ENCODE measurements around the gene UGCG.
"Not testable (repeated sequence)": the region's sequence is repeated elsewhere in the genome, so short reads cannot be mapped to it uniquely, and the experiment has no call there.

Gene UGCG

DNA sequence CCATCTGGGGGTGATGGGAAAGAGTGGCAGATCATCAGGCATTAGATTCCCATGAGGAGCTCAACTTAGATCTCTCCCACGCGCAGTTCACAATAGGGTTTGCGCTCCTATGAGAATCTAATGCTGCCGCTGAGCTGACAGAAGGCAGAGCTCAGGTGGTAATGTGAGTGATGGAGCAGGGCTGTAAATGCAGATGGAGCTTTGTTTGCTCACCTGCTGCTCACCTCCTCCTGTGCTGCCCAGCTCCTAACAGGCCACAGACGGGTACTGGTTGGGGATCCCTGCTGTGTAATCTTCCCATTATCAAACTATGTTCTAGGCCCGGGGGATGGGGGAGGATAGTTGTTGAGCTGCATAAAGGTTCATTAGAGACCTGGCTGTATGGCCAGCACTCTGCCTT lies 58.4 kb downstream of the UGCG start:
- no peak for DNase-seq (ENCODE audit: low read depth)

DNA sequence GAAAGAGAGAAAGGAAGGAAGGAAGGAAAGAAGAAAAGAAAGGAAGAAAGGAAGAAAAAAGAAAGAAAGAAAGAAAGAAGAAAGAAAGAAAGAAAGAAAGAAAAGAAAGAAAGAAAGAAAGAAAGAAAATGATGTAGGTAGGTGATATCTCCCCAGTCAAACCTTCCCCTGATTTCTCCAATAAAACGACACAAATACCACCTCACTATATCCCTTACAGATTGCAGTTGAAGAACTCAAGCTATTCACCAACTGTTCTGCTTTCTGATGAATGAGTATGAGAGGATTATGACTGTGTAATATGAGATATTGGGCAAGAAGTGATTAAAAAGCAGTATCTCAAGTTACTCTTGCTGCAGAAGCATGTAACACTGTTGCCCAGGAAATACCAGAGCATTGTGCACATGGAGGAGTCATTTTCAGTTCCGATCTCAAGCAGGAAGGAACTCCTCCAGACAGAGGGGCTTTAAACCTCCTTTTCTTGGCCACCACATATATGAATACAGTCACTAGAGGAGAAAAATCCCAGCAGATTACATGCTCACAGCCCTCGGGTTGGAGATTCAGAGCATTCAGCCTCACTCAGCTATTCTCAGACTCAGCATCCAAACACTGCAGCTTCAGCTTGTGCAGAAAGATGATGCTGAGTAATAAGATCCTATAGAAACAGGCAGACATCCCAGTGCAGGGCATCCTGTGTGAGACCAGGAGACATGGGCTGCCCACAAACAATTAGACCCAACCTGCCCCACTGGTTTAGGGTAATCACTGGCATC lies 61.4 kb downstream of the UGCG start:
- no peak for DNase-seq (ENCODE audit: low read depth)

DNA sequence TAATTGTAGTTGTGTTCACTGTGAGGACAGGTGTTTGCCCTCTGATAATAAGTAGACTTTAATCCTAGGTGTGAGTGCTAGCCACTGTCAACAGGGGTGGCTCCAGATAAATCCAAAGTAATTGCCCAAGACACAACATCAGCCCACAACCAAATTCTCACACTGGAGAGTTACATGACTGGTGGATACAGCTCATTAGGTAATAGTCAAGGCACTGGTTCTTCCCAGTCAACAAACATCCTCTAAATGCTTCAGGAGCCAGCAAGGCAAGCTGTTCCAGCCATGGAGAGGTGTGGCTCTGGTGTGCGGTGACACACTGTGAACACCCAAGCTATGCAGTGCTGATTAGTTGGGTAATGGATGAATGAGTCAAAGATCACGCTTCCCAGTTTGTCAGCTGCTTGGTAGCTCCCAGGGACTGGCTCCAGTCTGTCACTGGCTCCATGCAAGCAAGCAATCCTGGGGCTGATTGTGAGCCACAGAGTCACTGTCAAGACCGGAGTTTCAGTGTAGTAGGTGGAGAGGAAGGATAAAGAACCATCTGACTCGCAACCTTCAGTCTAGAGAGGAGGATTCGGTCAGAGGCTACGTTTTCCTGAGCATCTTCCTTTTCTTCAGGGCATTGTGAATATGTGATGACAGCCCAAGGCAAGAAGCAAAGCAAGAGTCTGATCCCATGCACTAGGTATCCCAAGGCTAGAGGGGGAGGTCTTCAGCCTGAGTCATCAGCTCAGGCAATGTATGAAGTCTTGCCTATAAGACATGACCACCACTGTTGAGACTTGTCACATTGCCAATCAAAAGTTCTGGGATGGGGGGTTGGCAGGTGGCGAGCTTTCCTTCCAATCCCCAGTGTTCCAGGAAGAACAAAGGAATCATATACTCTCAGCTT lies 63.1 kb downstream of the UGCG start:
- no peak for DNase-seq (ENCODE audit: low read depth)

DNA sequence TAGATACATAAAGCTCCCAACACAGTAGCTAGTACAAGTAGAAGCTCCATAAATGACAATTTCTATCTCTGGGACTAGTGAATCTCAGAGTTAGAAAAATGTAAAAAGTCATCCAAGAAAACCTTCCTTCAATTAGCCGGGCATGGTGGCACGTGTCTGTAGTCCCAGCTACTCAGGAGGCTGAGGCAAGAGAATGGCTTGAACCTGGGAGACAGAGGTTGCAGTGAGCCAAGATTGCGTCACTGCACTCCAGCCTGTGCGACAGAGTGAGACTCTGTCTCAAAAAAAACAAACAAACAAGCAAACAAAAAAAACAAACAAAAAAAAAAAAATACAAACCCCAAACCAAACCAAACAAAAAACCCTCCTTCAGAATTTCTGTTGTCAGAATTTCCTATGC lies 63.9 kb downstream of the UGCG start:
- DNase-seq (ENCODE audit: low read depth): not testable (repeated sequence)

DNA sequence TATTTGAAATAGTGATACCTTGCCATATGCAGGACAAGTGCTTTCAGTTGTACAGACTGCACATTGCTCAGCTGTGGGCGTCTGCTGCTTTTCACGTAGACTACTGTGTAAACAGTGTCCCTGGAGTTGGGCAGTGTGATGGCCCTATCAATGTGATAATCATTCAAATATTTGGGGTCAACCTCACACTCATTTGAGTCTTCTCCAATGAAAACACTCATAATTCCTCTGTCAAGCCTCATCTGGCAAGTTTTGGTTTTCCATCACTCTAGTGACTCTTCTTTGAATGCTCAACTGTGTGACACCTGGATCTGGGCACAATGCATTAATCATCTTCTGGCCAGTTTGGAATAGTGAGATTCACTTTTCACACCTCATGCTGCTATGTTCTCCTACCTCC lies 64.4 kb downstream of the UGCG start:
- no peak for DNase-seq (ENCODE audit: low read depth)

DNA sequence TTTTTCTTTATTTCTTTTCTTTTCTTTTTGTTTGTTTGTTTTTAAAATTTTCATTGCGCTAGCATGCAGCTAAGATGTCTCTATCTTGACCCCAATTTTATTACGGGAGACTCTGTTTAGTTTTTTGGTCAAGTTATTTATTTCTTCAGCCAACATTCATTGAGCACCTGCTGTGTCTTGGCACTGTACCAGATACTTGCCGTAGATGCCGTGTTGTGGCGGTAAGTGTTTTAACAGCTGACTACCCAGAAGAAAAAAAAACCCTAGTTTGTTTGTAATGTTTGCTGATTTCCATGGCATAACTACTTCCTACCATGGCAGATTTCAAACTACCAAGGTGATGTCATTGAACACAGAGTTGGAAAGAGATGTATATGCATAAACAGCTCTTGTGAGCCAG lies 65.0 kb downstream of the UGCG start:
- no peak for DNase-seq (ENCODE audit: low read depth)

DNA sequence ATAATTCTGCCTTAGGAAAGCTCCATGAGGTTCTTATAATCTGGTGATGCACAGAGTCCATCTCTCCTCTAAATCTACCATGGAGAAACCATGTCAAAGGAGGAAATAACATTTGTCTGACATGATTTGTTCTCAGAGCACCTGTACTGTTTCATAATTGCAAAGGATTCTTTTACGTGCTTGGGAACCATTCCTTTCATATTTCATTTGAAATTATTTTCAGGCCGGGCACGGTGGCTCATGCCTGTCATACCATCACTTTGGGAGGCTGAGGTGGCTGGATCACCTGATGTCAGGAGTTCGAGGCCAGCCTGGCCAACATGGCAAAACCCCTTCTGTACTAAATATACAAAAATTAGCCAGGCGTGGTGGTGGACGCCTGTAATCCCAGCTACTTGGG lies 65.4 kb downstream of the UGCG start:
- no peak for DNase-seq (ENCODE audit: low read depth)

DNA sequence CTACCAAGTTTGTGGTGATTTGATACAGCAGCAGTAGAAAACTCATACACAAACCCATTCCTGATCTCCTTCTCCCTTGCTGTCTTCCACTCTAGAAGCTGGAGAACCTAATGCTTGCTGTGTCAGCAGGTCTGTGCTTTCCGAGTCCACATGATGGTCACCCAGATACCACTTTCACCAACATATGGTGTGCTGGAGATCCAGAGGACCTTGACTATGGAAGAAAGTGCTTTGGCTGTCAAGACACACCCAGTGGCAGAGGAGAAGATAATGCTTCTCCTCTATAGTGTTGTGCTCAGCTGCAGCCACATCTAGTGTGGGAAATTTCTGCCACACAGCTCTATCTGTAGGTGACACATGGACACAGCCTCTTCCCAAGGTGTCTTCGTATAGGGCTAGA lies 67.4 kb downstream of the UGCG start:
- no peak for DNase-seq (ENCODE audit: low read depth)

DNA sequence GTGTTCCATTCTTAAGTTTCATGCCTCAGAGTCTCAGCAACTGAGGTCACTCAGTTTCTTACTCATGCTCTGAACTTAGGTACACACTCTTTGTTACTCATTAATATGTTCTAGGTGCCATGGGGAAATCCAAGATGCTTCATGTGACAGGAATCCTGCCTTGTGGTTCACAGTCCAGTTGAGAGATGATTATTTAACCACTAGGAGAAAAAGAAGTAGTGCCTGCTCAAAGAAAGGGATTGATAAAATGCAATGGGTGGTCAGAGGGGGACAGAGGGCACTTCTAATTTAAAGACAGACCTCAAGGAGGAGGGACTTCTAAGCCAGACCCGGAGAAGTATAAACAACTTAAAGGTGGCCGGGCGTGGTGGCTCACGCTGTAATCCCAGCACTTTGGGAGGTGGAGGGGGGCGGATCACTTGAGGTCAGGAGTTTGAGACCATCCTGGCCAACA lies 69.0 kb downstream of the UGCG start:
- no peak for DNase-seq (ENCODE audit: low read depth)

DNA sequence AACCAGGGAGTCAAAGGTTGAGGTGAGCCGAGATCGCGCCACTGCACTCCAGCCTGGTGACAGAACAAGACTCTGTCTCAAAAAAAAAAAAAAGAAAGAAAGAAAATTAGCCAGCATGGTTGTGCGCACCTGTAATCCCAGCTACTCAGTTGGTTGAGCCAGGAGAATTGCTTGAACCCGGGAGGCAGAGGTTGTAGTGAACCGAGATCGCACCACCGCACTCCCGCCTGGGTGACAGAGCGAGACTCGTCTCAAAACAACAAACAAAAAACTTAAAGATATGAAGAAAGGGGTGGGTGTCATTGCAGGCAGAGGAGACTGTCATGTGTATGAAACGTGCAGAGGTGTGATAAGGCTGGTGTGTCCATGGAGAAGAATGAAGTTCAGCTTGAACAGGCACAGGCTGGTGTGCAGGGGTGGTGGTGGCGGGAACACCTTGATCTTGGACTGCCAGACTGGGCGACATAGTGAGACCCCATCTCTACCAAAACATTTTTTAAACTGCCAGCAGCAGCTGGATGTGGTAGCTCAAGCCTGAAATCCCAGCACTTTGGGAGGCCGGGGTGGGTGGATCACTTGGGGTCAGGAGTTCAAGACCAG lies 69.6 kb downstream of the UGCG start:
- DNase-seq (ENCODE audit: low read depth): no peak

DNA sequence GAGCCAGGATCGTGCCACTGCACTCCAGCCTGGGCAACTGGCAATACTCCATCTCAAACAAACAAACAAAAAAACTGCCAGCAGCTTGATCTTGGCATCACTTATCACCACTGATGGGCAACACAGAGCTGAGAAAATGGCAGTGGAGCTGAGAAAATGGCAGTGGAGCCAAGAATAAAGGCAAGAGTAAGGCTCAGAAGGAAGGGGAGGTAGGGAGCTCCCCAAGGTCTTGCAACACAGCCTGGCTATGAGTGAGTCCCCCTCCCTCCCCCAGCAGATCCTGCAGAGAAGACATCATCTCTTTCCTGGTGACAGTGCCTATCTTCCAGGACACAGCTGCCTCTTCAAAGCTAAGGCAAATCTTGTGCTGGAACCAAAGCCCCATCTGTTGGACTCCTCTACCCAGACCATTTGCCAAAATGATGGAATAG lies 70.3 kb downstream of the UGCG start:
- no peak for DNase-seq (ENCODE audit: low read depth)

DNA sequence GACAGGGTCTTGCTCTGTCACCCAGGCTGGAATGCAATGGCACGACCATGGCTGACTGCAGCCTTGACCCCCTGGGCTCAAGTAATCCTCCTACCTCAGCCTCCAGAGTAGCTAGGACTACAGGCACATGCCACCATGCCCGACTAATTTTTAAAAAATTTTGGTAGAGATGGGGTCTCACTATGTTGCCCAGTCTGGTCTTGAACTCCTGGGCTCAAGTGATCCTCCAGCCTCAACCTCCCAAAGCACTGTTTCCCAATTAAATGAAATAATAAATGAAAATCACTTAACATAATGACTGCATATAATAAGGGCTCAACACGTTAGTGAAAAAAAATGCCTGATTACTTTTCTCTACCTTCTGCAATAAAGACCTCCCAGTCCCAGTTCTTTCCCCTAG lies 71.0 kb downstream of the UGCG start:
- DNase-seq (ENCODE audit: low read depth): no peak

DNA sequence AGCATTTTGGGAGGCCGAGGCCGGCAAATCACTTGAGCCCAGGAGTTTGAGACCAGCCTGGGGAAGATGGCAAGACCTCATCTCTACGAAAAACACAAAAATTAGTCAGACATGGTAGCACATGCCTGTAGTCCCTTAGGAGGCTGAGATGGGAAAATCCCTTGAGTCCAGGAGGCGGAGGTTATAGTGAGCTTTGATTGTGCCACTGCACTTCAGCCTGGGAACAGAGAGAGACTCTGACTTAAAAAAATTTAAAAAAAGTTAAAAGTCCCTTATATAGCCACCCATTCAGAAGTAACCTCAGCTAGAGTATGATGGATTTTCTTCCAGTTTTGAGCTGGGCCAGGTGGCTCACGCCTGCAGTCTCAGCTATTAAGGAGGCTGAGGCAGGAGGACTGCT lies 72.4 kb downstream of the UGCG start:
- DNase-seq (ENCODE audit: low read depth): no peak

DNA sequence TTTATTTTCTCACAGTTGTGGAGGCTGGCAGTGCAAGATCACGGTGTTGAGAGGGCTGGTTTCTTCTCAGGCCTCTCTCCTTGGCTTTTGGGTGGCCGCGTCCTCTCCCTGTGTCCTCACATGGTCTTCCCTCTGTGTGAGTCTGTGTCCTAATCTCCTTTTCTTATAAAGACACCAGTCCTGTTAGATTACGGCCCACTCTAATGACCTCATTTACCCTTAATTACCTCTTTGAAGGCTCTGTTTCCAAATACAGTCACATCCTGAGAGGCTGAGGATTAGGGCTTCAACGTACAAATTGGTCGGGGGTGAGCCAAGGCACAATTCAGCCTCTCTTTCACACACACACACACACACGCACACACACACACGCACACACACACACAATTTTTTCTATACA lies 73.0 kb downstream of the UGCG start:
- DNase-seq (ENCODE audit: low read depth): no peak

DNA sequence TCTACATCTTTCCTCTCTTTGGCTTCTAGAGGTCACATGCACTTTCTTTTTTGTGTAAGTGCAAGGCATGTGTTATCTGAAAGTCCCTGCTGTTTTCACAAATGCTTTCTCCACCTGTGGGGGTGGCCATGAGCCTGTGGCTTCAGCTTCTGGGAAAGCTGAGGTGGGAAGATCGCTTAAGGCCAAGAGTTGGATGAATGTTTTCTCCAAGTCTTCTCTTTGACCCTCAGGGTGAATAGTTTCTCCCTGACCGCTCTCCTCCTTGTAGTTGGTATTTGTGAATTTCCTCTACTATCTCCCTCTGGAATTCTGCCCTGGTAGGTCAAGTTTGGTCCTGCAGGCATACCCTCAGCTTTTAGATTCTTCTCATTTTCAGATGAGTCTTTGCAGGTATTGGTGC lies 74.2 kb downstream of the UGCG start:
- no peak for DNase-seq (ENCODE audit: low read depth)

DNA sequence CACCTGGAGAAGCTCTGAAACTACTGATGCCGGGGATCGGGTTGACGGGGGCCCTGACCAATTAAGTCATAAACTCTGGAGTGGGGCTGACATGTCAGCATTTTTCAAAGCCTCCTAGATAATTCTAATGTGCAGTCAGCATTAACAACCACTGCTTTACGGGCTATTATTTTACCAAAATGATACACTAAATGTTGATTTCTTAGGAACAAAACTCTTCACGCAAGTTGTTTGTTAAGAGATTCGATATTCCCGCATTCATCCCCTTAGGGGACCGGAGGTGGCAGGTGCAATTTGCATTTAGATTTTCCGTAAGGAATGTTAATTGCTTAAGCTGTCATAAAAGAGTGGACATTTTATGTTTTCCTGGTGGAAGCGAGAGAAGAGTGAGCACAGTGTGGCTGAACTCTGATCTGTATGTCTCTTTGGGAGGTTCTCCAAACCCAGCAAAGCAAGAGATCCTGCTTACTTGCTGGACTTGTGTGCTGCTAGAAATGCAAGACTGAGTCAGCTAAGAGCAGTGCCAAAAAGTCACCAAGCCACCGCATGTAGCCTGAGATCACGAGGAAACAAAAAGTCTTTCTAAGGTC lies 77.6 kb downstream of the UGCG start:
- DNase-seq (ENCODE audit: low read depth): no peak

DNA sequence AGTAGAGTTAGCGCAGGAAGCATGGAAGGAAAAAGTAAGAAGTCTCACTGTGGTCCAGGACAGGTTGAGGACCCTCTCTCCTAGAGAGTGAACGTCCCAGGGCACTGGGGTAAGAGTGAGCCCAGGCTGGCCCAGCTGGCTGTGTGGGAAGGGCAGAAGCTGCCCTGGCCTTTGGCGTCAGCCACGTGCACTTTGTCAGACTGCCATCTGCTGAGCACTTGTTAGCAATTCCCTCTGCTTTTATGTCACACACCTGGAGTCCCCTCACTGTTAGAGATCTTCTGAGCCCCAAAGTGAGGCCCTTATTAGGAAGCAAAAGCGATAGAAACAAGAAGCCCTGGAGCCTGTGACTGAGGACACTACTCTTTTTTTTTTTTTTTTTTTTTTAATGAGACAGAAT lies 79.1 kb downstream of the UGCG start:
- peak; percentile 2 for DNase-seq (ENCODE audit: low read depth)

DNA sequence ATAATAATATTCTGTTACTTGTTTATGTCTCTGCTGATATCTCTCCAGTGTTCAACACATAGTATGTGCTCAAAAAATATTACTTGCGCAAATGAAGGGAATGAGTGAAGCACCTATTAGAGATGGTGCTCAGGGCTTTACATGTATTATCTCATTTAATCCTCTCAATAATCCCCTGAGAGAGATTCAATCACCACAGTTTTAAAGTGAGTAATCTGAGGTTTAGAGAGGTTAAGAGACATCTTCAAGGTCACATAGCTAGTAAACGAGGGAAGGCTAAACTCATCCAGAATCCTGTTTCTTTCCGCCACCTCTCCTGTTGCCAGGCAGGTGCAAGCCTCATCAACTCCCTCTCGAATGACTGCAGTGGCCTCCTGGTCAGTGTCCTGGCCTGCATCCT lies 82.0 kb downstream of the UGCG start:
- no peak for DNase-seq (ENCODE audit: low read depth)

DNA sequence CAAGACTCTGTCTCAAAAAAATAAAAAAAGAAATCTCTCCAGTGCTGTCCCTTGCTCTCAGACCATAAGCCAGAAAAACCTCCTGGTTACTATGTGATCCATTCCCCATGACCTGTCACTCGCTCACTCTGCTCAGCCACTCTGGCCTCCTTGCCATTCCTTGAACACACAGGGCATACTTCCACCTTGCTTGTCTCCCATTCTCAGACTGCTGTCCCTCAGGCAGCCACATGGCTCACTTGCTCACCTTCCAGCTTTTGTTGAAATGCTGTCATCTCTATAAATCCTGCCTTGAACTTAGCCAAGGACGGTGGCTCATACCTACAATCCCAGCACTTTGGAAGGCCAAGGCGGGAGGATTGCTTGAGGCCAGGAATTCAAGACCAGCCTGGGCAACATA lies 82.9 kb downstream of the UGCG start:
- no peak for DNase-seq (ENCODE audit: low read depth)

DNA sequence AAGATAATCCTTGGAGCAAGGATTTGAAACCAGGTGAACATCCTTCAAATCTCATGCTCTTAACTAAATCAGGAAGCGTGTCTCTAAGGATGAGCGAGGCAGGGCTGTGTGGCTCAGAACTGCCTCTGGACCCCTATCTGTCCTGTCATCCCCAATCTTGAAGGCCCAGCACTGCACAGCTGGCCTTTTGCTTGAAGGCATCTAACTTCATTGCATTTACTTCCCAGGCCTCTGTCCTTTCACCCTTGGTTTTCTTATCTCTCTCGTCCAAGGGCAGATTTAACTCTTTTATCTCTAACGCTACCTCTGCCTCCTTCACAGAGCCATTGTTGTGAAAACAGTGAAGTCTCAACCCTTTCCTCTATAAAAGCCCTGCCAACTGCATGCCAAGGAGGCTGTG lies 83.8 kb downstream of the UGCG start:
- no peak for DNase-seq (ENCODE audit: low read depth)

DNA sequence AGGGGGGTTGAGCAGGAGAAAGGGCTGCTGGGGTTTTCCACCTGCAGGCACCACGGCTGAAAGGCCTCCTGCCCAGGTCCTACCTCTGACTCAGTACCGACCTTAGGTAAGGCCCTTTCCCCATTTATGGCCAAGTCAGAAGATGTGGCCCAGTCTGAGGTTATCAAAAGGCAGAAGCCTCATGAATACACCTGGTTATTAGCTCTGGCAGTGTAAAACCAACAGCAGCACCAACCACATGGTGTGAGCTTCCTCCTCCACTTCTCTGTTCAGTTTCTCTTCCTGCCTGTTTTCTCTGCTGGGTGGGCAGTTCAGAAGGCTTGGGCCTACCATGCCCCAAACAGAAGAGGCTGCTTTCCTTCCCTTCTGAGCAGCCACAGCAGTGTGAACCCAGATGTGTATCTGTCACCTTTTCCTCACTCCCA lies 86.9 kb downstream of the UGCG start:
- DNase-seq (ENCODE audit: low read depth): no peak

DNA sequence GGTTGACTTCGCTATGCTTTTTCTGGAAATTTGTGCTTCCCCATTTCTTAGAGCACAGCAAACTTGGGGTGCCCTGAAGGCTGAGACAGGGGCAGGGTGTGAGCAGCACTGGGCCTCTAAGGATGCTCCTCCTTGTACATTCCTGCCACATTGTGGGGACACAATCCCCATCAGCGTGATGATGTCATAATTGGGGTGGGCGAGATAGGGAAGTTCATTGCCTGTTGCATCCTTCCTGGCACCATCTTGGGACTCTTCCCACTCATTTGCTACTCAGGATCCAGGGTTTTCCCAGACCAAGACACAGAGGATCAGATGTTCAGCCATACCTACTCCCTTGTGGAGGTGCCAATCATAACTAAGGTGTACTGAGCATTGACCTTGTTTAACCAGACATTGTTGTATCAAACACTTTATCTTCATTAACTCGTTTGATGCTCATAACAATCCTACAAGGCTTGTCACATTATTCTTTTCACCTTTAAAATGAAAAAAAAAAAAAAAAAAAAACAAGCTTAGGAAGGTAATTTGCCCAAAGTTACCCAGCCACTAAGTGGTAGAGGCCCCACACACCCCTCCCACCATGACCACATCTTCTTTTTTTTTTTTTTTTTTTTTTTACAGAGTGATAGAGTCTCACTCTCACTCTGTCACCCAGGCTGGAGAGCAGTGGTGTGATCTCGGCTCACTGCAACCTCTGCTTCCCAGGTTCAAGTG lies 87.6 kb downstream of the UGCG start:
- DNase-seq (ENCODE audit: low read depth): no peak
